Smooth muscle cell (in vitro differentiated cells): ENCODE measurements around the gene RSF1. TPM values are rescaled to one million over a fixed set of nuclear protein-coding genes. Genes with fewer than 3 reads are reported as not detected.

Experiments
- DNase-seq: peaks from one replicate; lab custom pipeline; 2025; ENCODE audit not compliant: unreplicated experiment; lab: John Stamatoyannopoulos, UW
- H2AFZ ChIP-seq: fragments of 200-600 bp; sonication (generic); 2 replicates; pipeline ENCODE4 v1.6.0; 2016; ENCODE audit warnings: antibody characterized with exemption, low read depth, mild to moderate bottlenecking
- H3F3A ChIP-seq: fragments of 200-600 bp; sonication (generic); 2 replicates; pipeline ENCODE4 v1.6.0; 2017; ENCODE audit warnings: antibody characterized with exemption, low read depth
- H3K27ac ChIP-seq: fragments of 200-600 bp; sonication (generic); 2 replicates; pipeline ENCODE4 v1.5.1; 2016; ENCODE audit warnings: low read depth, mild to moderate bottlenecking
- H3K27me3 ChIP-seq: fragments of 200-600 bp; sonication (generic); 2 replicates; pipeline ENCODE4 v1.6.1; 2016; ENCODE audit warnings: low read depth, mild to moderate bottlenecking
- H3K36me3 ChIP-seq: fragments of 200-600 bp; sonication (generic); 2 replicates; pipeline ENCODE4 v1.5.1; 2016; ENCODE audit warnings: low read depth
- H3K4me1 ChIP-seq: fragments of 200-600 bp; sonication (generic); 2 replicates; pipeline ENCODE4 v1.5.1; 2016; ENCODE audit warnings: low read depth
- H3K4me2 ChIP-seq: fragments of 200-600 bp; sonication (generic); 2 replicates; pipeline ENCODE4 v1.6.0; 2016; ENCODE audit warnings: mild to moderate bottlenecking
- H3K4me3 ChIP-seq: fragments of 200-600 bp; sonication (generic); 2 replicates; pipeline ENCODE4 v1.5.1; 2016; ENCODE audit warnings: mild to moderate bottlenecking
- H3K79me2 ChIP-seq: fragments of 200-600 bp; sonication (generic); 2 replicates; pipeline ENCODE4 v1.6.0; 2016; ENCODE audit warnings: low read depth, mild to moderate bottlenecking
- H3K9ac ChIP-seq: fragments of 200-600 bp; sonication (generic); 2 replicates; pipeline ENCODE4 v1.6.0; 2016; ENCODE audit warnings: low read depth
- H3K9me3 ChIP-seq: fragments of 200-600 bp; sonication (generic); replicated peaks from 2 replicates; pipeline ENCODE4 v1.5.1; 2016; ENCODE audit warnings: low read depth
- H4K20me1 ChIP-seq: fragments of 200-600 bp; sonication (generic); 2 replicates; pipeline ENCODE4 v1.6.0; 2016; ENCODE audit warnings: low read depth
- WGBS: methylation state at CpG from one replicate; pipeline ENCODE4 v1.1.7; 2016; ENCODE audit warnings: low lambda C conversion rate; 5-methylcytosine and 5-hydroxymethylcytosine counted together
- polyA plus RNA-seq: library from polyadenylated mRNA; unstranded; fragments of >200 nt; fragmentation: Nextera tagmentation; extraction: Ambion mirVana; gene quantifications from 2 replicates; pipeline ENCODE4 v1.2.1, GENCODE V29; 2016
- total RNA-seq: library from RNA; depleted of rRNA; stranded (reverse); fragments of >200 nt; gene quantifications from 2 replicates; pipeline ENCODE4 v1.2.3, GENCODE V29; 2014
- TF ChIP-seq, protein P1 (sequence below): fragments of 200-600 bp; sonication (generic); IDR thresholded peaks from 2 replicates; pipeline ENCODE4 v1.5.1; 2017; ENCODE audit warnings: borderline replicate concordance, mild to moderate bottlenecking, antibody characterized with exemption; ENCODE audit not compliant: insufficient read depth, poor library complexity, severe bottlenecking

RSF1 gene
- total and polyA plus RNA-seq, 2 experiments from 2014 or later = 39.6 to 62.6 TPM

DNA sequence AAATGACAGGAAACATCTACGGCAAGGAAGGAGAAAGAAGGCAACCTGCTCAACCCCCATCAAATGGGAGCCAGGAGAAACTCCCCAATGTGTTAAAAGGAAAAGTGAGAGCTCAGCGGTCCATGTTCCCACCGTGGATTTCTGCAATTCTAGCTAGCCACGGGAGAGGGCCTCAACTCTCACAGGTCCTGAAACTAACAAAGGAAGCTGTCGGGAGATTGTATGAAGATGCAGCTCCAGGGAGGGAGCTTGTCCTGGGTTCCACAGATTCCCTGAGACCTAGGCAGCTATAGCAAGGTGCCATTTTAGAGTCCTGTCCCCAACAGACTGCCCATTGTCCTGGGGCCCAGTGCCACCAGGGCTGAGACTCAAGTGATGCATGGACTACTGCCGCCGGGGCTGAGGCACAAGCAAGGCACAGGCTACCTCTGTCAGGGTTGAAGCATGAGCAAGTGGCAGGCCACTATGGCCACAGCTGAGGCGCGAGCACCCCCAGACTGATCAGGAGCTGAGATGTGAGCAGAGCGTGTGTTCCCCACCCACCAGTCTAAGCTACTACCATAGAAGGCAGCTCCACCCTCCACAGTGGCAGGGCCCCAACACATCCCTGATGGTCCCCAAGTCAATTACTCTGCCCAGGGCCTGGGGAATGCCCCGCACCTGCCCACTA lies 31.3 kb downstream of the RSF1 start:
- Histone ChIP-seq H2AFZ (no peak overlapping the region), H3K4me1 (no peaks in the 10 kb centered on the region), H3F3A (no peaks in the 10 kb centered on the region), H3K36me3 (no peaks in the 10 kb centered on the region), H3K79me2 (peaks cover 96% of the 10 kb centered on the region), H3K4me3 (no peak overlapping the region), H3K9ac (no peak overlapping the region), H3K27ac (no peak overlapping the region), H3K4me2 (no peak overlapping the region), H4K20me1 (peaks cover 98% of the 10 kb centered on the region), H3K9me3 (no peaks in the 10 kb centered on the region), H3K27me3 (no peaks in the 10 kb centered on the region)
- 95% methylated on average over 11 of the region's 11 CpGs for WGBS
- no peak for DNase-seq
- TF ChIP-seq, protein P1, sequence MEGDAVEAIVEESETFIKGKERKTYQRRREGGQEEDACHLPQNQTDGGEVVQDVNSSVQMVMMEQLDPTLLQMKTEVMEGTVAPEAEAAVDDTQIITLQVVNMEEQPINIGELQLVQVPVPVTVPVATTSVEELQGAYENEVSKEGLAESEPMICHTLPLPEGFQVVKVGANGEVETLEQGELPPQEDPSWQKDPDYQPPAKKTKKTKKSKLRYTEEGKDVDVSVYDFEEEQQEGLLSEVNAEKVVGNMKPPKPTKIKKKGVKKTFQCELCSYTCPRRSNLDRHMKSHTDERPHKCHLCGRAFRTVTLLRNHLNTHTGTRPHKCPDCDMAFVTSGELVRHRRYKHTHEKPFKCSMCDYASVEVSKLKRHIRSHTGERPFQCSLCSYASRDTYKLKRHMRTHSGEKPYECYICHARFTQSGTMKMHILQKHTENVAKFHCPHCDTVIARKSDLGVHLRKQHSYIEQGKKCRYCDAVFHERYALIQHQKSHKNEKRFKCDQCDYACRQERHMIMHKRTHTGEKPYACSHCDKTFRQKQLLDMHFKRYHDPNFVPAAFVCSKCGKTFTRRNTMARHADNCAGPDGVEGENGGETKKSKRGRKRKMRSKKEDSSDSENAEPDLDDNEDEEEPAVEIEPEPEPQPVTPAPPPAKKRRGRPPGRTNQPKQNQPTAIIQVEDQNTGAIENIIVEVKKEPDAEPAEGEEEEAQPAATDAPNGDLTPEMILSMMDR = no peak

DNA sequence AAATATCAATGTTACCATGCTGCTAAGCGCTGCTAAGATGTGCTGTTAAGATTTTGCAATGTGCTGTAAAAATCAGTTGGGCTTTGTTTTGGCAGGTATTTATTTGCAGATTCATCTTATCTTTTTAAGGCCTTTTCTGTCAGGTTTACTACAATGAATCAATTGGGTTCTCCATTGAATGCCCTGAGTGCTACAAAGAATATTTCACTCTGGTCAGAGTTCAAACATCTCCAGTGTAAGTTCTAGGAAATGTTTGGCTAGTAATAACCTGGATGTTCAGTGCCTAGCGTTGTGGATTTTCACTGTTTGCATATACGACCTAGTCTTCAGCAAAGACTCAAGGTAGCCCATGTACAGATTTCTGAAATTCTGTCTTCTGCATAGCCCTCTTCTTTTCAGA lies 36.0 kb downstream of the RSF1 start:
- no peak overlapping the region for H2AFZ ChIP-seq
- H3K4me3 ChIP-seq = no peak overlapping the region
- H3K4me2 ChIP-seq = no peak overlapping the region
- no peak for DNase-seq
- no peaks in the 10 kb centered on the region for H3F3A ChIP-seq
- H3K79me2 ChIP-seq = peaks cover 95% of the 10 kb centered on the region
- 65% methylated on average over 3 of the region's 3 CpGs for WGBS
- no peaks in the 10 kb centered on the region for H3K4me1 ChIP-seq
- H4K20me1 ChIP-seq = peaks cover 100% of the 10 kb centered on the region
- TF ChIP-seq, protein P1 = no peak
- H3K36me3 ChIP-seq = no peaks in the 10 kb centered on the region
- no peaks in the 10 kb centered on the region for H3K9me3 ChIP-seq
- no peaks in the 10 kb centered on the region for H3K27me3 ChIP-seq
- no peak overlapping the region for H3K9ac ChIP-seq
- H3K27ac ChIP-seq = no peak overlapping the region

DNA sequence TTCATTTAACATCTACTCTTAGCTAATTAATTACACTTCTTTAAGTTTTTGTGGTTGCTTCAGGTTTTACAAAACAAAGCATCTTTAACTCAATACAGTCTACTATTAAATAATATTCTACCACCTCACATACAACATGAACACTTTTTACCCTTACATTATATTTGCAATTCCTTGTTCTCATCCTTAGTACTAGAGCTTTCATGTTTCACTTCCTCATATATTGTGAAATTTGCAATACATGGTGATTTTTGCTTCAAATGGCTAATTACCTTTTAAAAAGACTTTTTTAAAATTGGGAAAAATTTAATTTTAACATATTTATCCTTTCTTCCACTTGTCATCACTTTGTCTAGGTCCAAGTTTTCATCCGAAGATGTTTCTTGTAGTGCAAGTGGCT lies 37.5 kb downstream of the RSF1 start:
- 100% methylated on average over 1 of the region's 1 CpG for WGBS
- peaks cover 99% of the 10 kb centered on the region for H4K20me1 ChIP-seq
- no peak overlapping the region for H3K9ac ChIP-seq
- H3K4me3 ChIP-seq = no peak overlapping the region
- H3K36me3 ChIP-seq = no peaks in the 10 kb centered on the region
- no peak overlapping the region for H3K27ac ChIP-seq
- no peaks in the 10 kb centered on the region for H3K27me3 ChIP-seq
- TF ChIP-seq, protein P1 = no peak
- H3K4me2 ChIP-seq = no peak overlapping the region
- no peaks in the 10 kb centered on the region for H3K9me3 ChIP-seq
- peaks cover 93% of the 10 kb centered on the region for H3K79me2 ChIP-seq
- no peak for DNase-seq
- no peaks in the 10 kb centered on the region for H3K4me1 ChIP-seq
- H2AFZ ChIP-seq = no peak overlapping the region
- H3F3A ChIP-seq = no peaks in the 10 kb centered on the region

DNA sequence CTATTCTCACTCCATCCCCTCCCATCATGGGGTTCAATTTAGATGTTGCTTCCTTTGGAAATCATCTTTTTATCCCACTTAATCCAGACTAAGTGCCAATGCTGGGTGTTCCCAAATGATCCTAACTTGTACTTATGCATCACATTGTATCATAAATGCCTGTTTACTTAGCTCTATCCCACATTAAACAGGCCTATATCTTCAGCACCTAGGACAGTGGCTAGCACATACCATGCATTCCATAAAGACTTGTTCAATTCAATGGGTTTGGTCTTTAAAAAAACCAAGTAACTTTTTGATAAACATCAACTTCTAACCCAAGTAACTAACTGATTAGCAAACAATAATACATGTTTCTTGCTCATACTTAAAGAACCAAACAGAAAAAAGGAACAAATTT lies 40.6 kb downstream of the RSF1 start:
- H3K9me3 ChIP-seq = no peaks in the 10 kb centered on the region
- DNase-seq = no peak
- peaks cover 98% of the 10 kb centered on the region for H4K20me1 ChIP-seq
- H3K4me1 ChIP-seq = no peaks in the 10 kb centered on the region
- no peak overlapping the region for H3K4me3 ChIP-seq
- H3K27ac ChIP-seq = no peak overlapping the region
- H3K36me3 ChIP-seq = no peaks in the 10 kb centered on the region
- TF ChIP-seq, protein P1 = no peak
- peaks cover 94% of the 10 kb centered on the region for H3K79me2 ChIP-seq
- H3K4me2 ChIP-seq = no peak overlapping the region
- H2AFZ ChIP-seq = no peak overlapping the region
- H3K27me3 ChIP-seq = no peaks in the 10 kb centered on the region
- no peaks in the 10 kb centered on the region for H3F3A ChIP-seq
- H3K9ac ChIP-seq = no peak overlapping the region
